Testis (tissue), 3 donors: ENCODE measurements around the gene DNAJC8. TPM values are rescaled to one million over a fixed set of nuclear protein-coding genes. Genes with fewer than 3 reads are reported as not detected.

Experiments used
- DNase-seq: peaks from one replicate; pipeline ENCODE4 v3.0.0-alpha.2; 2019
- H3K27ac ChIP-seq, 2 donors: fragments of 200-600 bp; sonication (generic); one replicate each; pipeline ENCODE4 v1.5.1; 2019
- H3K27me3 ChIP-seq: fragments of 200-600 bp; sonication (generic); one replicate; pipeline ENCODE4 v1.5.1; 2019
- H3K36me3 ChIP-seq: fragments of 200-600 bp; sonication (generic); one replicate; pipeline ENCODE4 v1.5.1; 2017; ENCODE audit warnings: low read depth; ENCODE audit errors: missing control alignments
- H3K4me1 ChIP-seq: fragments of 200-600 bp; sonication (generic); one replicate; pipeline ENCODE4 v1.5.1; 2019
- H3K4me3 ChIP-seq, 2 donors: fragments of 200-600 bp; sonication (generic); one replicate each; pipeline ENCODE4 v1.5.1; 2017 to 2019
- H3K9me3 ChIP-seq: fragments of 200-600 bp; sonication (generic); one replicate; pipeline ENCODE4 v1.5.1; 2017
- POLR2A ChIP-seq: fragments of 450-650 bp; IDR thresholded peaks from one replicate; pipeline ENCODE4 v1.6.1; 2017; ENCODE audit warnings: antibody characterized with exemption, mild to moderate bottlenecking, moderate library complexity
- WGBS, 2 donors: methylation state at CpG; one replicate each; pipeline ENCODE4 v1.1.5; 2018; 5-methylcytosine and 5-hydroxymethylcytosine counted together
- intact Hi-C: fragments of 100-400 bp; cut with DNase I; formaldehyde crosslinking; loops from one replicate; pipeline ENCODE4 v1.15.1; 2023; ENCODE audit warnings: low total_unique reads
- polyA plus RNA-seq: library from polyadenylated mRNA; stranded (reverse); fragments of 350-450 nt; fragmentation: Illumina TruSeq; extraction: RNeasy Lipid Tissue Mini Kit (QIAGEN cat#74804); gene quantifications from one replicate; pipeline ENCODE4 v1.2.3, GENCODE V29; 2014; ENCODE audit warnings: low read depth, low replicate concordance; ENCODE audit not compliant: insufficient read depth
- total RNA-seq, 2 donors: library from RNA; depleted of rRNA; stranded (reverse); fragments of >200 nt; gene quantifications; one replicate each; pipeline ENCODE4 v1.2.3, GENCODE V29; 2016
- TF ChIP-seq, protein P1 (sequence below), 3 experiments: fragments of 450-650 bp in 2 of 3; fragments of 200-600 bp in 1 of 3; sonication (generic) in 1 of 3; IDR thresholded peaks; one replicate each; pipeline ENCODE4 v1.5.1; 2016 to 2019; ENCODE audit warnings: antibody characterized with exemption in 3 of 3, mild to moderate bottlenecking in 2 of 3, moderate library complexity in 1 of 3

DNAJC8 gene
- total and polyA plus RNA-seq, 3 donors from 2014 or later = 44.7 to 86.5 (median 48.0) TPM

DNA sequence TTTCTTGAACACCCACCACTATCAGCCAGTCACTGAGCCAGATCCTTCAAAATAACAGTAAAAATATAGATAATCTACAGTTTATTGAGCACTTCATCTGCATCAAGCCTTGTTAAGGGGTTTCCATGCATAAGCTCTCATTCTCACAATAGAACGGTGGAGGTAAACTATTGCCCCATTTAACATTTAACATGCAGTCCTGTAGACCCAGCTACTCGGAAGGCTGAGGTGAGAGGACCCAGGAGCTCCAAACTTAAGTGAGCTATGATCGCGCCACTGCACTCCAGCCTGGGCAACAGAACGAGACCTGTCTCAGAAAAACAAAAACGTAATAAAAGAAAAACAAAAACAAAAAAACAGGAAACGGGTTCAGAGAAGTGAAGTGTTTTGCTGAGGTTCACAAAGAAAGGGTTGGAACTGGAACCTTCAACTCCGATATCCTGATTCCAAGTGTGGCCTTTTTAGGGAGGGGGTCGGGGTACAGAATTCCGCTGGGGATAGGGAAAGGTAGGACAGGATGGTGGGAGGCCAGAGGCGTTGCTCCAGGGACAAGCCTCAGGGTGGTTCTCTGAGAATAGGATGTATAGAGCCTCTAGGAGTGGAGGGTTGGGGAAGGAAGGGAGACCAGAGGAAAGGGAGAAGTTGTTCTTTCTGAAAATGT lies 14.9 kb upstream of the DNAJC8 start:
- H3K27me3 ChIP-seq = no peaks in the 10 kb centered on the region
- H3K9me3 ChIP-seq = no peaks in the 10 kb centered on the region
- DNase-seq = no peak
- no peaks in the 10 kb centered on the region for H3K36me3 ChIP-seq
- intact Hi-C loops = no loop called here
- WGBS, 2 donors = 26 to 41% methylated on average over 11 of the region's 11 CpGs
- H3K27ac ChIP-seq = peak overlapping the region; percentile 81
- H3K4me1 ChIP-seq = peaks cover 16% of the 10 kb centered on the region
- peak overlapping the region; percentile 67 to 76 for H3K4me3 ChIP-seq
- TF ChIP-seq, protein P1, sequence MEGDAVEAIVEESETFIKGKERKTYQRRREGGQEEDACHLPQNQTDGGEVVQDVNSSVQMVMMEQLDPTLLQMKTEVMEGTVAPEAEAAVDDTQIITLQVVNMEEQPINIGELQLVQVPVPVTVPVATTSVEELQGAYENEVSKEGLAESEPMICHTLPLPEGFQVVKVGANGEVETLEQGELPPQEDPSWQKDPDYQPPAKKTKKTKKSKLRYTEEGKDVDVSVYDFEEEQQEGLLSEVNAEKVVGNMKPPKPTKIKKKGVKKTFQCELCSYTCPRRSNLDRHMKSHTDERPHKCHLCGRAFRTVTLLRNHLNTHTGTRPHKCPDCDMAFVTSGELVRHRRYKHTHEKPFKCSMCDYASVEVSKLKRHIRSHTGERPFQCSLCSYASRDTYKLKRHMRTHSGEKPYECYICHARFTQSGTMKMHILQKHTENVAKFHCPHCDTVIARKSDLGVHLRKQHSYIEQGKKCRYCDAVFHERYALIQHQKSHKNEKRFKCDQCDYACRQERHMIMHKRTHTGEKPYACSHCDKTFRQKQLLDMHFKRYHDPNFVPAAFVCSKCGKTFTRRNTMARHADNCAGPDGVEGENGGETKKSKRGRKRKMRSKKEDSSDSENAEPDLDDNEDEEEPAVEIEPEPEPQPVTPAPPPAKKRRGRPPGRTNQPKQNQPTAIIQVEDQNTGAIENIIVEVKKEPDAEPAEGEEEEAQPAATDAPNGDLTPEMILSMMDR (IDR thresholded peaks at IDR 0.05) = no peak
- no peak for TF ChIP-seq POLR2A

- no peaks in the 10 kb centered on the region for H3K9me3 ChIP-seq
- peaks cover 16% of the 10 kb centered on the region for H3K4me1 ChIP-seq
- WGBS, 2 donors = 6 to 7% methylated on average over 11 of the region's 11 CpGs
- H3K36me3 ChIP-seq = no peaks in the 10 kb centered on the region
- peak overlapping the region; percentile 67 to 76 for H3K4me3 ChIP-seq
- H3K27me3 ChIP-seq = no peaks in the 10 kb centered on the region
- TF ChIP-seq, protein P1 (IDR thresholded peaks at IDR 0.05) = no peak
- no peak for TF ChIP-seq POLR2A
- intact Hi-C loops = no loop called here
- H3K27ac ChIP-seq = peak overlapping the region; percentile 81
- no peak for DNase-seq
These were observed 13.6 kb upstream of the DNAJC8 start for GRCh38 chr1:28246427-28246832.

DNA sequence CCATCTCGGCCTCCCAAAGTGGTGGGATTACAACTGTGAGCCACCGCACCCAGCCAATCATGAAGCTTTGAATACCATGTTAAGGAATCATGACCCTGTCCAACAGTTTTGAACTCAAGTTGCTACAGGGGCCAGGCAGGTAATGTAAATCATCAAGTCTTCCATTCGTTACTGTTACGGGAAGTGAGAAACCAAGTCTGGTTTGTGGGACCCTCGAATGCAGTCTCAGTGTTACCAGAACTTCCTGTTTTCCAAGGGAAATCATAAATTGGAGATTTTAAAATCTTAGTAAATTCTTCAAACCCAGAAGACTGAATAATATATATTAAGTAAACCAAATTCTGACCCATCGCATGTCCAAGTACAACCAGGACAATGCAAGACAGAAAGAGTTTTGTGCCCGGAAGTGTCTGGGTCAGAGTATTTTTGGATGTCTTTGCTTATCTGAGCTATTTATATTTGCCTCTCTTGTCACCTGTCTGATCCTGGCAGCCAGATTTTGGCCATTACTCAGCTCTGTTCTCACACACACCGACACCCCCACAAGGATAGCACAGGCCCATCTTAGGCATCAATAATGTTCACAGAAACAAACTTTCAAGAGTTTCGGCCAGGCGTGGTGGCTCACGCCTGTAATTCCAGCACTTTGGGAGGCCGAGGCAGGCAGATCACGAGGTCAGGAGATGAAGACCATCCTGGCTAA lies 11.9 kb upstream of the DNAJC8 start:
- Histone ChIP-seq H3K4me1 (peaks cover 16% of the 10 kb centered on the region), H3K27ac (no peak overlapping the region), H3K4me3 (no peak overlapping the region), H3K9me3 (no peaks in the 10 kb centered on the region), H3K27me3 (no peaks in the 10 kb centered on the region), H3K36me3 (no peaks in the 10 kb centered on the region)
- 88% methylated on average over 13 of the region's 13 CpGs for WGBS, 2 donors
- intact Hi-C loops = no loop called here
- no peak for DNase-seq
- TF ChIP-seq, protein P1 (IDR thresholded peaks at IDR 0.05) = no peak
- no peak for TF ChIP-seq POLR2A

DNA sequence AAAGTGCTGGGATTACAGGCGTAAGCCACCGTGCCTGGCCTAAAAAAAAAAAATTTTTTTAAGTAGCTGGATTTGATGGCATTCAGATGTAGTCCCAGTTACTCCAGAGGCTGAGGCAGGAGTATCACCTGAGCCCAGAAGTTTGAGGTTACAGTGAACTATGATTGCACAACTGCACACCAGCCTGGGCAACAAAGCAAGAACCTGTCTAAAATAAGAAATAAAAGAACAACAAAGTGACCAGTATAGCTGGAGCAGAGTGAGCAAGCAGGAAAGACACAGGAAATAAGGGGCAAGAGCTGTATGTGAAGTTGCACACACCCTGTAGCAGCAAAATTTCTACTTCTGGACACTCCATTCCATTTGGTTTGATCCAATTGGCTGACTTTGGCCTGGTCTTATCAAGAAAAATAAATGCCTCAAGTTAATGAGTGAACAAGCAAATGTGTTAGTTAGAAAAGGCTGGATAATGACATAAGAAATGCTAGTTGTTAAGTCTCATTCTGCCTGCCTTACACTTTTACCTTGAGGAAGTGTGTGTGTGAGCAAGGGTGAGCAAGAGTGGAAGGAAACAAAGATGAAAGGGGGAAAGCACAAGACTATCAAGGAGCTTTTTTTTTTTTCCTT lies 11.0 kb upstream of the DNAJC8 start:
- Histone ChIP-seq H3K4me1 (peaks cover 14% of the 10 kb centered on the region), H3K27me3 (no peaks in the 10 kb centered on the region), H3K27ac (no peak overlapping the region), H3K9me3 (no peaks in the 10 kb centered on the region), H3K36me3 (no peaks in the 10 kb centered on the region), H3K4me3 (no peak overlapping the region)
- TF ChIP-seq POLR2A = no peak
- TF ChIP-seq, protein P1 (IDR thresholded peaks at IDR 0.05) = no peak
- intact Hi-C loops = no loop called here
- WGBS, 2 donors = 79 to 81% methylated on average over 2 of the region's 2 CpGs
- no peak for DNase-seq
